ENCODE results near the gene PTER. TPM values are rescaled to one million over a fixed set of nuclear protein-coding genes. Genes with fewer than 3 reads are reported as not detected.

Gene PTER
- total RNA-seq, 2 experiments from 2014 or later, result 22.8 to 29.7 TPM

DNA sequence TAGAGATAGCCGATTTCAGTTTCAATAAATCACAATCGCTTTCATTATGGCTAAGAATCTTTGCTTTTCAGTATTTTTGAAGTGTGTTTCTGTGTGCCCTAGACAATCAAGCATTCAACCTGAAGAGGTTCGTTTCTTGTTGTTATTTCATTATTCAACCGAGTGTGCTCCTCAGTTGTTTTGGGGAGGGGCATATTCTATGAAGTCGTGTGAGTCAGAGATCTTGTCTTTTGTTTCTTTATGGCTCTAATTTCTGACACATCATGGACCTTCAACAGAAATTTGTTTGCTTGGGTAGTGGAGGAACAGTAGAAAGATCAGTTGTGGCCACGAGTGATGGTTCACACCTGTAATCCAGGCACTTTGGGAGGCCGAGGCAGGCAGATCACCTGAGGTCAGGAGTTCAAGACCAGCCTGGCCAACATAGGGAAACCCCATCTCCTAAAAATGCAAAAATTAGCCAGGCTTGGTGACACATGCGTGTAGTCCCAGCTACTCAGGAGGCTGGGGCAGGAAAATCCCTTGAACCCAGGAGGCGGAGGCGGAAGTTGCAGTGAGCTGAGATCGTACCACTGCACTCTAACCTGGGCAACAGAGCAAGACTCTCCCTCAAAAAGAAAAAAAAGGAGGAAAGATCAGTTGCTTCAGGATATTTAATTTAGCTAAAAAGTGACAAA, 46.6 kb downstream of the PTER start:
- H3K9me3 ChIP-seq (ENCODE audit: low read length), result no peaks in the 10 kb centered on the region
- no TSS peak for BruUV-seq (replicated peaks)
- no peak overlapping the region for H2AFZ ChIP-seq (ENCODE audit: low read length)
- peaks cover 11% of the 10 kb centered on the region; the same call in 1 of the 2 replicates for H3K36me3 ChIP-seq (ENCODE audit: insufficient read depth, low read length)
- POLR2A ChIA-PET, result interaction anchor here (0.7 to 0.8 kb wide), 2 partner anchors 11 to 15 kb away, joined by 4 to 7 read pairs; no protein-coding TSS in a partner anchor
- no peak overlapping the region for H3K4me2 ChIP-seq (ENCODE audit: low read length)
- H3K79me2 ChIP-seq (ENCODE audit: insufficient read depth, low read depth, low read length), result no peaks in the 10 kb centered on the region
- no peak overlapping the region for H3K27ac ChIP-seq (ENCODE audit: low read depth, low read length, poor library complexity, severe bottlenecking)
- no peak for TF ChIP-seq EZH2phosphoT487 (IDR thresholded peaks at IDR 0.05; ENCODE audit: borderline replicate concordance, low read depth, low read length)
- TF ChIP-seq, protein P1, sequence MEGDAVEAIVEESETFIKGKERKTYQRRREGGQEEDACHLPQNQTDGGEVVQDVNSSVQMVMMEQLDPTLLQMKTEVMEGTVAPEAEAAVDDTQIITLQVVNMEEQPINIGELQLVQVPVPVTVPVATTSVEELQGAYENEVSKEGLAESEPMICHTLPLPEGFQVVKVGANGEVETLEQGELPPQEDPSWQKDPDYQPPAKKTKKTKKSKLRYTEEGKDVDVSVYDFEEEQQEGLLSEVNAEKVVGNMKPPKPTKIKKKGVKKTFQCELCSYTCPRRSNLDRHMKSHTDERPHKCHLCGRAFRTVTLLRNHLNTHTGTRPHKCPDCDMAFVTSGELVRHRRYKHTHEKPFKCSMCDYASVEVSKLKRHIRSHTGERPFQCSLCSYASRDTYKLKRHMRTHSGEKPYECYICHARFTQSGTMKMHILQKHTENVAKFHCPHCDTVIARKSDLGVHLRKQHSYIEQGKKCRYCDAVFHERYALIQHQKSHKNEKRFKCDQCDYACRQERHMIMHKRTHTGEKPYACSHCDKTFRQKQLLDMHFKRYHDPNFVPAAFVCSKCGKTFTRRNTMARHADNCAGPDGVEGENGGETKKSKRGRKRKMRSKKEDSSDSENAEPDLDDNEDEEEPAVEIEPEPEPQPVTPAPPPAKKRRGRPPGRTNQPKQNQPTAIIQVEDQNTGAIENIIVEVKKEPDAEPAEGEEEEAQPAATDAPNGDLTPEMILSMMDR (conservative IDR thresholded peaks at IDR 0.05; ENCODE audit: low read length), result no peak
- H3K9me2 ChIP-seq (ENCODE audit: insufficient read depth, low read length), result no peaks in the 10 kb centered on the region; the same call in 1 of the 2 replicates
- intact Hi-C loops (cut with micrococcal nuclease; ENCODE audit: unreplicated experiment), result no loop called here
- CTCF ChIA-PET (ENCODE audit: unreplicated experiment), result no interaction called here
- DNase-seq (ENCODE audit: low spot score), result no peak
- H3K4me1 ChIP-seq (ENCODE audit: insufficient read depth, low read length, poor library complexity, severe bottlenecking), result no peaks in the 10 kb centered on the region
- H4K20me1 ChIP-seq (ENCODE audit: insufficient read depth, low read length), result no peaks in the 10 kb centered on the region
- no peak overlapping the region for H3K4me3 ChIP-seq (ENCODE audit: low read depth, low read length, poor library complexity, severe bottlenecking)

DNA sequence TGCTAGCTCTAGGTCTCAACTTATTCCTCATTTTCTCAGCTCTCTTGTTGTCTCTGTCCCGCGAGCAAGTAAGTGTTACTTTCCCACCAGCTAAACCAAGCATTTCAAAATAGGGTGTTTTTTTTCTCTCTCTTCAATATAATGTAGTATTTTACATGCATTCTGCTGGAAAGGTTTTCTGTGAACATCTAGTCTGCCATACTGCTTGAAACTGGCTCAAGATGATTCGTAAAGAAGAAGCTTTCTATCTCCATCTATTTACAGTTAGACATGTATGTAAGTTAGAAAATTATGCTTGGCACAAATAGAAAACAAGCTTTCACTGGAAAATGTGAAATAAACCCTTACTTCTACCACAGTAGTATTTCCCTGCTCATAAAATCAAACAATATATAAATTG, 53.7 kb downstream of the PTER start:
- Histone ChIP-seq H3K9me2 (ENCODE audit: insufficient read depth, low read length) (no peaks in the 10 kb centered on the region), H3K4me1 (ENCODE audit: insufficient read depth, low read length, poor library complexity, severe bottlenecking) (no peaks in the 10 kb centered on the region), H3K4me3 (ENCODE audit: low read depth, low read length, poor library complexity, severe bottlenecking) (no peak overlapping the region), H3K9me3 (ENCODE audit: low read length) (no peaks in the 10 kb centered on the region), H2AFZ (ENCODE audit: low read length) (no peak overlapping the region), H4K20me1 (ENCODE audit: insufficient read depth, low read length) (no peaks in the 10 kb centered on the region), H3K4me2 (ENCODE audit: low read length) (no peak overlapping the region), H3K27ac (ENCODE audit: low read depth, low read length, poor library complexity, severe bottlenecking) (no peak overlapping the region), H3K36me3 (ENCODE audit: insufficient read depth, low read length) (peaks cover 11% of the 10 kb centered on the region; the same call in 1 of the 2 replicates), H3K79me2 (ENCODE audit: insufficient read depth, low read depth, low read length) (no peaks in the 10 kb centered on the region)
- TF ChIP-seq, protein P1 (conservative IDR thresholded peaks at IDR 0.05; ENCODE audit: low read length), result no peak
- no peak for TF ChIP-seq EZH2phosphoT487 (IDR thresholded peaks at IDR 0.05; ENCODE audit: borderline replicate concordance, low read depth, low read length)
- BruUV-seq (replicated peaks), result no TSS peak
- intact Hi-C loops (cut with micrococcal nuclease; ENCODE audit: unreplicated experiment), result no loop called here
- ChIA-PET CTCF (ENCODE audit: unreplicated experiment) (no interaction called here), POLR2A (no interaction called here)
- DNase-seq (ENCODE audit: low spot score), result no peak

DNA sequence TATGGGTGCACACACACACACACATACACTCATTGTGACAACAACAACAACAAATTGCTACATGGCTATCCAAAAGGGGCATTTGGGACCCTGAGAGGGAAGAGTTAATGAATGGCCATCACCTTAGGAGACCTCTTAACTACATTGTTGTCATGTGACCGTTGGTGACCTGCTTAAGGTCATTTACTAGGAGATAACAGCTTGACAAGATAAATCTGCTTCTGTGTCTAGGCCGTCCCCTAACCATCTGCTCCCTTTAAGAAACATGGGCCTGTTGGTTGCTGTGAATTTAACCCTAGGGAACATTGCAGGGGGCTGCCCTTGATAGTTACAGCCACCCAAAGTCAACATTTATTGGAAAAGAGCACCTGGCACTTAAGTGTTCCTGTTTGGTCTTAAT, 55.1 kb downstream of the PTER start:
- TF ChIP-seq, protein P1 (conservative IDR thresholded peaks at IDR 0.05; ENCODE audit: low read length), result no peak
- no peak for TF ChIP-seq EZH2phosphoT487 (IDR thresholded peaks at IDR 0.05; ENCODE audit: borderline replicate concordance, low read depth, low read length)
- Histone ChIP-seq H3K4me1 (ENCODE audit: insufficient read depth, low read length, poor library complexity, severe bottlenecking) (no peaks in the 10 kb centered on the region), H3K27ac (ENCODE audit: low read depth, low read length, poor library complexity, severe bottlenecking) (no peak overlapping the region), H3K9me2 (ENCODE audit: insufficient read depth, low read length) (no peaks in the 10 kb centered on the region), H3K79me2 (ENCODE audit: insufficient read depth, low read depth, low read length) (no peaks in the 10 kb centered on the region), H3K9me3 (ENCODE audit: low read length) (no peaks in the 10 kb centered on the region), H3K4me2 (ENCODE audit: low read length) (no peak overlapping the region), H4K20me1 (ENCODE audit: insufficient read depth, low read length) (no peaks in the 10 kb centered on the region), H3K4me3 (ENCODE audit: low read depth, low read length, poor library complexity, severe bottlenecking) (no peak overlapping the region), H2AFZ (ENCODE audit: low read length) (no peak overlapping the region), H3K36me3 (ENCODE audit: insufficient read depth, low read length) (peaks cover 11% of the 10 kb centered on the region; the same call in 1 of the 2 replicates)
- intact Hi-C loops (cut with micrococcal nuclease; ENCODE audit: unreplicated experiment), result no loop called here
- POLR2A ChIA-PET, result no interaction called here
- BruUV-seq (replicated peaks), result no TSS peak
- DNase-seq (ENCODE audit: low spot score), result no peak
- CTCF ChIA-PET (ENCODE audit: unreplicated experiment), result no interaction called here

All from OCI-LY7 (cell line).